Thyroid gland (tissue), 4 donors: Measurements from ENCODE around the gene FCER2. TPM values are rescaled to one million over a fixed set of nuclear protein-coding genes. Genes with fewer than 3 reads are reported as not detected.

Source experiments
- DNase-seq, 2 donors: peaks; one replicate each; pipeline ENCODE4 v3.0.0-alpha.2; 2019
- H3K27ac ChIP-seq, 3 donors: fragments of 200-600 bp; sonication (generic); 1 replicate in 2 of 3; 2 replicates in 1 of 3; pipeline ENCODE4 v1.5.1; 2016 to 2019; ENCODE audit warnings: mild to moderate bottlenecking in 1 of 3, moderate library complexity in 1 of 3
- H3K27me3 ChIP-seq: fragments of 200-600 bp; sonication (generic); one replicate; pipeline ENCODE4 v1.5.1; 2019
- H3K36me3 ChIP-seq, 2 donors: fragments of 200-600 bp; sonication (generic); one replicate each; pipeline ENCODE4 v1.5.1; 2016 to 2019
- H3K4me1 ChIP-seq, 2 donors: fragments of 200-600 bp; sonication (generic); one replicate each; pipeline ENCODE4 v1.5.1; 2017 to 2019
- H3K4me3 ChIP-seq, 3 donors: fragments of 200-600 bp; sonication (generic); replicated peaks in 1 of 3; 1 replicate in 2 of 3; 2 replicates in 1 of 3; pipeline ENCODE4 v1.5.1; 2016; ENCODE audit warnings: mild to moderate bottlenecking in 1 of 3
- H3K9me3 ChIP-seq: fragments of 200-600 bp; sonication (generic); one replicate; pipeline ENCODE4 v1.5.1; 2017
- POLR2A ChIP-seq, 2 donors: fragments of 450-650 bp; IDR thresholded peaks; one replicate each; pipeline ENCODE4 v1.6.1; 2017; ENCODE audit warnings: antibody characterized with exemption in 2 of 2, mild to moderate bottlenecking in 2 of 2, moderate library complexity in 1 of 2
- WGBS, 2 donors: methylation state at CpG; one replicate each; pipeline ENCODE4 v1.1.5; 2017; 5-methylcytosine and 5-hydroxymethylcytosine counted together
- intact Hi-C: fragments of 100-400 bp; cut with DNase I; formaldehyde crosslinking; loops from one replicate; pipeline ENCODE4 v1.15.1; 2023
- total RNA-seq, 4 donors: library from RNA; depleted of rRNA; stranded (reverse); fragments of >200 nt; gene quantifications; one replicate each; pipeline ENCODE4 v1.2.3, GENCODE V29; 2016
- TF ChIP-seq, protein P1 (sequence below), 6 experiments: fragments of 200-600 bp in 3 of 6; fragments of 450-650 bp in 3 of 6; sonication (generic) in 3 of 6; IDR thresholded peaks; one replicate each; pipeline ENCODE4 v1.5.1; 2016 to 2019; ENCODE audit warnings: antibody characterized with exemption in 6 of 6, mild to moderate bottlenecking in 2 of 6, inconsistent platforms in 1 of 6, moderate library complexity in 1 of 6

FCER2 gene
- total RNA-seq, 4 donors from 2014 or later, result not detected

DNA sequence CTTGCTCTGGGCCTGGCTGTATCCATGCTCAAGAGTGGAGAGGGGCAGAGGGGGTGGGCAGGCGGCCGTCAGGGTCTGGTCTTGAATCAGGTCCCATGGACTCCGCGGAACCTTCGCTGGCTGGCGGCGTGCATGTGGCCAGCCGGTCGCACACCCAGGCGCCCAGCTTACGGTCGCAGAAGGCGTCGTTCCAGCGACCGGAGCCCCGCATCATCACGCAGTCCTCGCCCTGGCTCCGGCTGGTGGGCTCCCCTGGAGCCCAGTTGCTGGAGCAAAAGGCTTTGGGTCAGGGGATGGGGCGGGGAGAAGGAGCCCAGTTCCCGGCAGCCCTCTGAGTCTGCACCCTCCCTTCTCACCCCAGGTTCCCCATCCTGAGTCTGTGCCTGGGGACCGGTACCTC is 12.8 kb downstream of the FCER2 start:
- no peak for DNase-seq
- intact Hi-C loops, result loop anchor here (10.0 kb wide), 1 partner anchor 106 kb away; no protein-coding TSS in a partner anchor

DNA sequence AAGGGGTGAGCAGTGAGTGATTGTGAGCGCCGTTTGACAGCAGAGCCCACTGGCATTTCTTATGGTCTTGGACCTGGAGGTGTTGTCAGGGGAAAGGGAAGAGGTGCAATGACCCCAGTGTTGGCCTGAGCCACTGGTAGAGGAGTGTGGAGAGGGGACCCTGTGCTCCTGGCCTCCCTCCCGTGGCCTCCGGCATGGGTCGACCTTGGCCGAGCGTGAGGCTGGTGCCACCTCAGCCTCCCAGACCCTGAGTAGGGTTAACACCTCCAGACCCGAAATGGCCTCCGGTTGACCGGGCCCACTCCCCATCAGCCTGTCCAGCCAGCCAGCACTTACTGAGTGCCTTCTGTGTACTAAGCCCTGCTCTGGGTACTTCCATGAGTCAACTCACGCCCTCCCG is 14.8 kb downstream of the FCER2 start:
- no peak overlapping the region for H3K27ac ChIP-seq
- DNase-seq, result no peak
- H3K4me1 ChIP-seq, result peaks cover 0 to 1% of the 10 kb centered on the region in 2 donors
- WGBS, 2 donors, result 86% methylated on average over 12 of the region's 12 CpGs
- H3K4me3 ChIP-seq, result no peak overlapping the region
- H3K9me3 ChIP-seq, result no peaks in the 10 kb centered on the region
- no peaks in the 10 kb centered on the region for H3K27me3 ChIP-seq
- TF ChIP-seq, protein P1, sequence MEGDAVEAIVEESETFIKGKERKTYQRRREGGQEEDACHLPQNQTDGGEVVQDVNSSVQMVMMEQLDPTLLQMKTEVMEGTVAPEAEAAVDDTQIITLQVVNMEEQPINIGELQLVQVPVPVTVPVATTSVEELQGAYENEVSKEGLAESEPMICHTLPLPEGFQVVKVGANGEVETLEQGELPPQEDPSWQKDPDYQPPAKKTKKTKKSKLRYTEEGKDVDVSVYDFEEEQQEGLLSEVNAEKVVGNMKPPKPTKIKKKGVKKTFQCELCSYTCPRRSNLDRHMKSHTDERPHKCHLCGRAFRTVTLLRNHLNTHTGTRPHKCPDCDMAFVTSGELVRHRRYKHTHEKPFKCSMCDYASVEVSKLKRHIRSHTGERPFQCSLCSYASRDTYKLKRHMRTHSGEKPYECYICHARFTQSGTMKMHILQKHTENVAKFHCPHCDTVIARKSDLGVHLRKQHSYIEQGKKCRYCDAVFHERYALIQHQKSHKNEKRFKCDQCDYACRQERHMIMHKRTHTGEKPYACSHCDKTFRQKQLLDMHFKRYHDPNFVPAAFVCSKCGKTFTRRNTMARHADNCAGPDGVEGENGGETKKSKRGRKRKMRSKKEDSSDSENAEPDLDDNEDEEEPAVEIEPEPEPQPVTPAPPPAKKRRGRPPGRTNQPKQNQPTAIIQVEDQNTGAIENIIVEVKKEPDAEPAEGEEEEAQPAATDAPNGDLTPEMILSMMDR (IDR thresholded peaks at IDR 0.05), result no peak
- TF ChIP-seq POLR2A (IDR thresholded peaks at IDR 0.05), result no peak
- intact Hi-C loops, result loop anchor here (10.0 kb wide), 1 partner anchor 108 kb away; no protein-coding TSS in a partner anchor
- peaks cover 0 to 10% of the 10 kb centered on the region in 2 donors for H3K36me3 ChIP-seq

More for the DNA sequence above, 12.8 kb downstream of the FCER2 start:
- Histone ChIP-seq H3K4me3 (no peak overlapping the region), H3K27me3 (no peaks in the 10 kb centered on the region), H3K36me3 (no peaks in the 10 kb centered on the region), H3K27ac (no peak overlapping the region), H3K9me3 (no peaks in the 10 kb centered on the region), H3K4me1 (no peaks in the 10 kb centered on the region)
- WGBS, 2 donors, result 18 to 51% methylated on average over 11 to 20 of the region's 23 CpGs
- TF ChIP-seq POLR2A (IDR thresholded peaks at IDR 0.05), result no peak
- TF ChIP-seq, protein P1 (IDR thresholded peaks at IDR 0.05), result no peak

DNA sequence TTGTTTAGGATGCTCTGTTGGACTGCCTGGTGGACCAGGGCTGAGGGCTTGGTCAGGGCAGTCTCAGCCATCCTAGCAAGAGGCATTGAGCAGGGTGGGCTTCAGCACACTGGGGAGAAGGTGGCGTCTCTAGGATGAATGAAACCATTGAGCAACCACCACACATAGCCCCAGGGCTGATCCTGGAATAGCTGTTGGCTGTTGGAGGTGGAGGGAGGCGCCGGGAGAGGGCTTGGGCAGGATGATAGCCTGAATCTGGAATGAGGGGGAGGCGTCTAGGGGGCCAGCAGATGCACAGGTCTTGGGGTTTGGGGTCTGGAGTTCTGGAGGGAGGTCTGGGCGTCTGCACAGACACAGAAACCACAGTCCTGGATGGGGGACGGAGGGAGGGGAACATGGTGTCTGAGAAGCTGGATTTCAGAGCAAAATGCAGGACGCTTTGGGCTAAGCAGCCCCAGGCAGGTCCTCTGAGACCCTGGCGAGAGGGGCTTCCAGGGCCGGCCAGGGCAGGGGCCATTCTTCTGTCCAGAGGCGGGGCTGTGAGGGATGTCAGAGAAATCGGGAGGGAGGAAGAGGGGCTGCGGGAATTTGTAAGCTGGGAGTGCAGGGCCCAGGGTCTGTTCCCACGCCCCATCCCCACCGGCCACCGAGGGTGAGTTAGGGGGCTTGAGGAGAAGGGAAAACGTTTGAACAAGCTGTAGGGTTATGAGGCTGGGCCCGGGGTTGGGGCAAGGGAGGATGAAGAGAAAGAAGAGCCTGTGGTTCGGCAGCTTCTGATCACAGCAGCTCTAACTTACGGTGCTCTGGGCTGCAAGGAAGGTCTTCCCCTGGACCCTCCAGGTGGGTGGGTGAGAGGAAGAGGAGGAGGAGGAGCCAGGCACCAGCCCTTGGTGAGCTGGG is 16.1 kb downstream of the FCER2 start:
- Histone ChIP-seq H3K36me3 (peaks cover 0 to 10% of the 10 kb centered on the region in 2 donors), H3K4me1 (peaks cover 6 to 9% of the 10 kb centered on the region in 2 donors), H3K4me3 (no peak overlapping the region), H3K9me3 (no peaks in the 10 kb centered on the region), H3K27ac (no peak overlapping the region), H3K27me3 (no peaks in the 10 kb centered on the region)
- no peak for DNase-seq
- TF ChIP-seq, protein P1 (IDR thresholded peaks at IDR 0.05), result no peak
- TF ChIP-seq POLR2A (IDR thresholded peaks at IDR 0.05), result no peak
- WGBS, 2 donors, result 46 to 49% methylated on average over 18 to 19 of the region's 19 CpGs
- intact Hi-C loops, result loop anchor here (10.0 kb wide), 1 partner anchor 109 kb away; no protein-coding TSS in a partner anchor

DNA sequence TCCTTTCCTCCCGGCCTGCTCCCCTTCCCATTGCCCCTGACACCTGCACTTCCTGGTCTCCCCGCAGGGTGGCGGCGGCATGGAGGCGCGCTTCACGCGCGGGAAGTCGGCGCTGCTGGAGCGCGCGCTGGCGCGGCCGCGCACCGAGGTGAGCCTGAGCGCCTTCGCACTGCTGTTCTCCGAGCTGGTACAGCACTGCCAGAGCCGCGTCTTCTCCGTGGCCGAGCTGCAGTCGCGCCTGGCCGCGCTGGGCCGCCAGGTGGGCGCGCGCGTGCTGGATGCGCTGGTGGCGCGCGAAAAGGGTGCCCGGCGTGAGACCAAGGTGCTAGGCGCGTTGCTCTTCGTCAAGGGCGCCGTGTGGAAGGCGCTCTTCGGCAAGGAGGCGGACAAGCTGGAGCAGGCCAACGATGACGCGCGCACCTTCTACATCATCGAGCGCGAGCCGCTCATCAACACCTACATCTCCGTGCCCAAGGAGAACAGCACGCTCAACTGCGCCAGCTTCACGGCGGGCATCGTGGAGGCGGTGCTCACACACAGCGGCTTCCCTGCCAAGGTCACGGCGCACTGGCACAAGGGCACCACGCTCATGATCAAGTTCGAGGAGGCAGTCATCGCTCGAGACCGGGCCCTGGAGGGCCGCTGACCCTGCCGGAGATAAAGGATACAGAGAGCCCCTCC is 19.6 kb downstream of the FCER2 start:
- DNase-seq, result no peak
- Histone ChIP-seq H3K27me3 (no peaks in the 10 kb centered on the region), H3K4me3 (peak overlapping the region in 1 of 3 donors; percentile 84), H3K36me3 (peaks cover 0 to 10% of the 10 kb centered on the region in 2 donors), H3K27ac (no peak overlapping the region), H3K9me3 (no peaks in the 10 kb centered on the region), H3K4me1 (peaks cover 6 to 9% of the 10 kb centered on the region in 2 donors)
- TF ChIP-seq, protein P1 (IDR thresholded peaks at IDR 0.05), result no peak
- TF ChIP-seq POLR2A (IDR thresholded peaks at IDR 0.05), result no peak
- 87 to 88% methylated on average over 48 to 49 of the region's 74 CpGs for WGBS, 2 donors
- intact Hi-C loops, result loop anchor here (5.0 to 10.0 kb wide), 2 partner anchors 45 to 112 kb away; partner anchors contain the start of gene STXBP2
